Upper lobe of left lung (tissue), 6 donors: ENCODE results near the gene NCOA1. TPM values are rescaled to one million over a fixed set of nuclear protein-coding genes. Genes with fewer than 3 reads are reported as not detected.
"Not testable (repeated sequence)": the region's sequence is repeated elsewhere in the genome, so short reads cannot be mapped to it uniquely, and the experiment has no call there.

Source experiments
- ATAC-seq, 2 donors: fragments of 200-7000 bp; cut with Tn5 transposase; one replicate each; pipeline ENCODE4 v1.9.1; 2022; ENCODE audit warnings: mild to moderate bottlenecking in 2 of 2, moderate library complexity in 2 of 2; ENCODE audit not compliant: low FRiP score in 2 of 2
- DNase-seq, 2 donors: peaks; one replicate each; pipeline ENCODE4 v3.0.0-alpha.2; 2019 to 2020
- H3K27ac ChIP-seq, 4 donors: fragments of 200-600 bp; sonication (generic); one replicate each; pipeline ENCODE4 v1.5.1; 2016 to 2019
- H3K27me3 ChIP-seq, 4 donors: fragments of 200-600 bp; sonication (generic); one replicate each; pipeline ENCODE4 v1.5.1; 2017 to 2019
- H3K36me3 ChIP-seq, 4 donors: fragments of 200-600 bp; sonication (generic); one replicate each; pipeline ENCODE4 v1.5.1; 2016 to 2019
- H3K4me1 ChIP-seq, 4 donors: fragments of 200-600 bp; sonication (generic); one replicate each; pipeline ENCODE4 v1.5.1; 2018 to 2019
- H3K4me3 ChIP-seq, 4 donors: fragments of 200-600 bp; sonication (generic); one replicate each; pipeline ENCODE4 v1.5.1; 2017 to 2019; ENCODE audit warnings: mild to moderate bottlenecking in 2 of 4, moderate library complexity in 1 of 4
- H3K9me3 ChIP-seq, 4 donors: fragments of 200-600 bp; sonication (generic); one replicate each; pipeline ENCODE4 v1.5.1; 2018 to 2019
- CTCF ChIP-seq, 6 experiments: fragments of 450-650 bp in 4 of 6; fragments of 200-600 bp in 2 of 6; sonication (generic) in 2 of 6; IDR thresholded peaks; one replicate each; pipeline ENCODE4 v1.5.1; 2016 to 2019; ENCODE audit warnings: antibody characterized with exemption in 6 of 6
- EP300 ChIP-seq, 4 donors: sonication (generic); formaldehyde crosslinking; IDR thresholded peaks; one replicate each; pipeline ENCODE4 v1.5.1; 2017; ENCODE audit warnings: antibody characterized with exemption in 4 of 4, control low read depth in 2 of 4
- POLR2A ChIP-seq, 4 donors: fragments of 450-650 bp; IDR thresholded peaks; one replicate each; pipeline ENCODE4 v1.5.1; 2016 to 2017; ENCODE audit warnings: antibody characterized with exemption in 4 of 4, mild to moderate bottlenecking in 2 of 4
- POLR2AphosphoS5 ChIP-seq, 2 donors: sonication (generic); formaldehyde crosslinking; IDR thresholded peaks; one replicate each; pipeline ENCODE4 v1.5.1; 2017; ENCODE audit warnings: antibody characterized with exemption in 2 of 2
- WGBS, 2 donors: methylation state at CpG; one replicate each; pipeline ENCODE4 v1.1.5; 2017 to 2018; 5-methylcytosine and 5-hydroxymethylcytosine counted together
- total RNA-seq, 6 donors: library from RNA; depleted of rRNA in 4 of 6; stranded (reverse); fragments of >200 nt in 4 of 6; gene quantifications; one replicate each; pipeline versions ENCODE4 v1.1.0 to v1.2.1, GENCODE V29; 2016 to 2021
- donor health status: DM: no; HTN: no; CAD: no; lungs with moderate emphysema.
- donor health status: DM: no; HTN: yes; CAD: no; lungs with severe emphysema.

NCOA1 gene
- total RNA-seq, 6 donors from 2014 or later, result 38.3 to 68.1 (median 42.5) TPM

- 80 to 89% methylated on average over 3 of the region's 3 CpGs for WGBS, 2 donors
- no peak for ATAC-seq
- Histone ChIP-seq H3K4me3 (no peak overlapping the region), H3K27me3 (no peaks in the 10 kb centered on the region), H3K27ac (no peak overlapping the region), H3K9me3 (no peaks in the 10 kb centered on the region), H3K4me1 (no peaks in the 10 kb centered on the region), H3K36me3 (peaks cover 0 to 9% (median 3%) of the 10 kb centered on the region in 4 donors)
- TF ChIP-seq CTCF (IDR thresholded peaks at IDR 0.05) (no peak), POLR2AphosphoS5 (IDR thresholded peaks at IDR 0.05) (no peak), EP300 (IDR thresholded peaks at IDR 0.05) (no peak), POLR2A (IDR thresholded peaks at IDR 0.05) (no peak)
- DNase-seq, result no peak
Measured at GRCh38 chr2:24592441-24593100, 101.5 kb downstream of the NCOA1 start.

- no peak for DNase-seq
- H3K4me1 ChIP-seq, result no peaks in the 10 kb centered on the region
- no peak for TF ChIP-seq POLR2AphosphoS5 (IDR thresholded peaks at IDR 0.05)
- no peak for TF ChIP-seq EP300 (IDR thresholded peaks at IDR 0.05)
- TF ChIP-seq CTCF (IDR thresholded peaks at IDR 0.05), result no peak
- no peak for TF ChIP-seq POLR2A (IDR thresholded peaks at IDR 0.05)
- no peak for ATAC-seq
- WGBS, 2 donors, result 87 to 91% methylated on average over 2 of the region's 2 CpGs
- H3K36me3 ChIP-seq, result no peaks in the 10 kb centered on the region
- no peaks in the 10 kb centered on the region for H3K9me3 ChIP-seq
- no peak overlapping the region for H3K4me3 ChIP-seq
- no peak overlapping the region for H3K27ac ChIP-seq
- no peaks in the 10 kb centered on the region for H3K27me3 ChIP-seq
Measured at GRCh38 chr2:24594283-24594682, 103.2 kb downstream of the NCOA1 start.

- Histone ChIP-seq H3K27me3 (no peaks in the 10 kb centered on the region), H3K4me1 (no peaks in the 10 kb centered on the region), H3K9me3 (no peaks in the 10 kb centered on the region), H3K36me3 (no peaks in the 10 kb centered on the region), H3K4me3 (no peak overlapping the region), H3K27ac (no peak overlapping the region)
- ATAC-seq (no peak), DNase-seq (no peak)
- TF ChIP-seq CTCF (IDR thresholded peaks at IDR 0.05), result no peak
- no peak for TF ChIP-seq EP300 (IDR thresholded peaks at IDR 0.05)
- no peak for TF ChIP-seq POLR2AphosphoS5 (IDR thresholded peaks at IDR 0.05)
- no peak for TF ChIP-seq POLR2A (IDR thresholded peaks at IDR 0.05)
- WGBS, 2 donors, result 94 to 96% methylated on average over 2 of the region's 2 CpGs
Measured at GRCh38 chr2:24597181-24597870, 106.3 kb downstream of the NCOA1 start.

- not testable (repeated sequence) for H3K4me1 ChIP-seq, ATAC-seq, DNase-seq, H3K4me3 ChIP-seq, H3K27me3 ChIP-seq, H3K9me3 ChIP-seq, H3K36me3 ChIP-seq, H3K27ac ChIP-seq
- WGBS, 2 donors, result 98 to 100% methylated on average over 6 of the region's 6 CpGs
Measured at GRCh38 chr2:24600140-24600539, 109.1 kb downstream of the NCOA1 start.

GRCh38 chr2:24611631-24612030 is 120.6 kb downstream of the NCOA1 start:
- 91 to 98% methylated on average over 3 of the region's 3 CpGs for WGBS, 2 donors
- DNase-seq (no peak), ATAC-seq (no peak)
- Histone ChIP-seq H3K4me3 (no peak overlapping the region), H3K27ac (no peak overlapping the region), H3K27me3 (no peaks in the 10 kb centered on the region), H3K9me3 (peaks cover 0 to 4% (median 0%) of the 10 kb centered on the region in 4 donors), H3K4me1 (no peaks in the 10 kb centered on the region), H3K36me3 (no peaks in the 10 kb centered on the region)
- TF ChIP-seq EP300 (IDR thresholded peaks at IDR 0.05) (no peak), POLR2A (IDR thresholded peaks at IDR 0.05) (no peak), CTCF (IDR thresholded peaks at IDR 0.05) (no peak), POLR2AphosphoS5 (IDR thresholded peaks at IDR 0.05) (no peak)
